NB4 (cell line): Measurements from ENCODE around the gene TTC9.

Experiments used
- POLR2A ChIP-seq: IDR thresholded peaks from 2 replicates; pipeline ENCODE4 v1.6.1; 2011; ENCODE audit warnings: mild to moderate bottlenecking; ENCODE audit not compliant: insufficient read length; ENCODE audit errors: extremely low read depth
- TF ChIP-seq, protein P1 (sequence below): IDR thresholded peaks from one replicate; pipeline ENCODE4 v1.5.1; 2012; ENCODE audit warnings: low read depth, low read length
- TF ChIP-seq, protein P2 (sequence below): IDR thresholded peaks from 2 replicates; pipeline ENCODE4 v1.6.1; 2011; ENCODE audit warnings: low read depth, low read length

GRCh38 chr14:70698288-70698687 lies 56.6 kb downstream of the TTC9 start:
- TF ChIP-seq, protein P1, sequence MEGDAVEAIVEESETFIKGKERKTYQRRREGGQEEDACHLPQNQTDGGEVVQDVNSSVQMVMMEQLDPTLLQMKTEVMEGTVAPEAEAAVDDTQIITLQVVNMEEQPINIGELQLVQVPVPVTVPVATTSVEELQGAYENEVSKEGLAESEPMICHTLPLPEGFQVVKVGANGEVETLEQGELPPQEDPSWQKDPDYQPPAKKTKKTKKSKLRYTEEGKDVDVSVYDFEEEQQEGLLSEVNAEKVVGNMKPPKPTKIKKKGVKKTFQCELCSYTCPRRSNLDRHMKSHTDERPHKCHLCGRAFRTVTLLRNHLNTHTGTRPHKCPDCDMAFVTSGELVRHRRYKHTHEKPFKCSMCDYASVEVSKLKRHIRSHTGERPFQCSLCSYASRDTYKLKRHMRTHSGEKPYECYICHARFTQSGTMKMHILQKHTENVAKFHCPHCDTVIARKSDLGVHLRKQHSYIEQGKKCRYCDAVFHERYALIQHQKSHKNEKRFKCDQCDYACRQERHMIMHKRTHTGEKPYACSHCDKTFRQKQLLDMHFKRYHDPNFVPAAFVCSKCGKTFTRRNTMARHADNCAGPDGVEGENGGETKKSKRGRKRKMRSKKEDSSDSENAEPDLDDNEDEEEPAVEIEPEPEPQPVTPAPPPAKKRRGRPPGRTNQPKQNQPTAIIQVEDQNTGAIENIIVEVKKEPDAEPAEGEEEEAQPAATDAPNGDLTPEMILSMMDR: no peak
- TF ChIP-seq POLR2A: no peak
- TF ChIP-seq, protein P2, sequence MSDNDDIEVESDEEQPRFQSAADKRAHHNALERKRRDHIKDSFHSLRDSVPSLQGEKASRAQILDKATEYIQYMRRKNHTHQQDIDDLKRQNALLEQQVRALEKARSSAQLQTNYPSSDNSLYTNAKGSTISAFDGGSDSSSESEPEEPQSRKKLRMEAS: no peak
